AG04450 (cell line): ENCODE results near the gene CAP1. TPM values are rescaled to one million over a fixed set of nuclear protein-coding genes. Genes with fewer than 3 reads are reported as not detected.

Source experiments
- CTCF ChIA-PET: fragments of 300-600, 350-600 bp; formaldehyde crosslinking; extraction: SDS; loops from one replicate; lab custom pipeline; 2022; ENCODE audit warnings: antibody characterized with exemption, inconsistent platforms; lab: Charles Lee
- POLR2A ChIA-PET: fragments of 350-600 bp; formaldehyde crosslinking; extraction: SDS; loops from one replicate; lab custom pipeline; 2021; ENCODE audit warnings: antibody characterized with exemption, inconsistent platforms; lab: Yijun Ruan, JAX
- DNase-seq: peaks from one replicate; pipeline ENCODE4 v3.0.0-alpha.2; 2011; ENCODE audit warnings: low read depth, low spot score
- H3K27ac ChIP-seq: one replicate; pipeline ENCODE4 v1.5.1; 2012; ENCODE audit warnings: low read depth, low read length, control low read depth
- H3K27me3 ChIP-seq: one replicate; pipeline ENCODE4 v1.6.0; 2012; ENCODE audit warnings: low read length; ENCODE audit not compliant: control insufficient read depth, insufficient read depth
- H3K4me3 ChIP-seq: 2 replicates; pipeline ENCODE4 v1.5.1; 2011; ENCODE audit warnings: mild to moderate bottlenecking, low read depth, low read length, control low read depth
- H3K9me3 ChIP-seq: 2 replicates; pipeline ENCODE4 v1.5.1; 2012; ENCODE audit warnings: low read length; ENCODE audit not compliant: control insufficient read depth, insufficient read depth
- polyA plus RNA-seq: library from polyadenylated mRNA; depleted of rRNA; stranded (reverse); fragments of >200 nt; gene quantifications from 2 replicates; pipeline ENCODE4 v1.2.3, GENCODE V29; 2011
- TF ChIP-seq, protein P1 (sequence below): IDR thresholded peaks from 2 replicates; pipeline ENCODE4 v1.5.1; 2011; ENCODE audit warnings: low read depth, low read length, control low read depth, inconsistent platforms

Gene CAP1
- polyA plus RNA-seq, 1 experiment: 661 TPM

DNA sequence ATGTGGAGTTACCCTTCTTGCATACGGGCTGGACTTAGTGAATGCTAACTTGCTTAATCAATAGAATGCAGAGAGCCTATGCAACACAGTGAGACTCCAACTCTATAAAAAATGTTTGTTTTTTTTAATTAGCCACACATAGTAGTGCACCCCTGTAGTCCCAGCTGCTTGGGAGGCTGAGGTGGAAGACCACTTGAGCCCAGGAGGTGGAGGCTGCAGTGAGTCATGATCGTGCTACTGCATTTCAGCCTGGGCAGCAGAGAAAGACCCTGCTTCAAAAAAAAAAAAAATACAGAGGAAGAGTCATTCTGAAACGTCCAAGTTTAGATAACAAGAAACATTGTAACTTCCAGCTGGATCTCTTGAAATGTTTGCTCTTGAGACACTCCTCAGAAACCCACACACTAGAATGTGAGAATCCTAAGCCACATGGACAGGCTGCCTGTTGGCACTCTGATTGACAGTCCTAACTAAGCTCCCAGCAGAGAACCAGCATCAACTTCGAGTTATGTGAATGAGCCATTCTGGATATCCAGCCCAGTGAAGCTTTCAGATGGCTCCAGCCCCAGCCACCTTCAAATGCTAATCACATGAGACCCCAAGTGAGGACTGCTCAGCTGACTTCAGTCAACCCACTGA is 20.0 kb upstream of the CAP1 start:
- TF ChIP-seq, protein P1, sequence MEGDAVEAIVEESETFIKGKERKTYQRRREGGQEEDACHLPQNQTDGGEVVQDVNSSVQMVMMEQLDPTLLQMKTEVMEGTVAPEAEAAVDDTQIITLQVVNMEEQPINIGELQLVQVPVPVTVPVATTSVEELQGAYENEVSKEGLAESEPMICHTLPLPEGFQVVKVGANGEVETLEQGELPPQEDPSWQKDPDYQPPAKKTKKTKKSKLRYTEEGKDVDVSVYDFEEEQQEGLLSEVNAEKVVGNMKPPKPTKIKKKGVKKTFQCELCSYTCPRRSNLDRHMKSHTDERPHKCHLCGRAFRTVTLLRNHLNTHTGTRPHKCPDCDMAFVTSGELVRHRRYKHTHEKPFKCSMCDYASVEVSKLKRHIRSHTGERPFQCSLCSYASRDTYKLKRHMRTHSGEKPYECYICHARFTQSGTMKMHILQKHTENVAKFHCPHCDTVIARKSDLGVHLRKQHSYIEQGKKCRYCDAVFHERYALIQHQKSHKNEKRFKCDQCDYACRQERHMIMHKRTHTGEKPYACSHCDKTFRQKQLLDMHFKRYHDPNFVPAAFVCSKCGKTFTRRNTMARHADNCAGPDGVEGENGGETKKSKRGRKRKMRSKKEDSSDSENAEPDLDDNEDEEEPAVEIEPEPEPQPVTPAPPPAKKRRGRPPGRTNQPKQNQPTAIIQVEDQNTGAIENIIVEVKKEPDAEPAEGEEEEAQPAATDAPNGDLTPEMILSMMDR: no peak
- POLR2A ChIA-PET: interaction anchor here (0.8 to 0.9 kb wide), 2 partner anchors 19 to 175 kb away, joined by 3 to 6 read pairs; no protein-coding TSS in a partner anchor
- no peak overlapping the region for H3K4me3 ChIP-seq
- H3K27ac ChIP-seq: no peak overlapping the region
- H3K27me3 ChIP-seq: no peaks in the 10 kb centered on the region
- CTCF ChIA-PET: interaction anchor here (1.9 kb wide), 1 partner anchor 11 kb away, joined by 14 read pairs; no protein-coding TSS in a partner anchor
- no peak for DNase-seq
- H3K9me3 ChIP-seq: peaks cover 8% of the 10 kb centered on the region; the same call in 1 of the 2 replicates

DNA sequence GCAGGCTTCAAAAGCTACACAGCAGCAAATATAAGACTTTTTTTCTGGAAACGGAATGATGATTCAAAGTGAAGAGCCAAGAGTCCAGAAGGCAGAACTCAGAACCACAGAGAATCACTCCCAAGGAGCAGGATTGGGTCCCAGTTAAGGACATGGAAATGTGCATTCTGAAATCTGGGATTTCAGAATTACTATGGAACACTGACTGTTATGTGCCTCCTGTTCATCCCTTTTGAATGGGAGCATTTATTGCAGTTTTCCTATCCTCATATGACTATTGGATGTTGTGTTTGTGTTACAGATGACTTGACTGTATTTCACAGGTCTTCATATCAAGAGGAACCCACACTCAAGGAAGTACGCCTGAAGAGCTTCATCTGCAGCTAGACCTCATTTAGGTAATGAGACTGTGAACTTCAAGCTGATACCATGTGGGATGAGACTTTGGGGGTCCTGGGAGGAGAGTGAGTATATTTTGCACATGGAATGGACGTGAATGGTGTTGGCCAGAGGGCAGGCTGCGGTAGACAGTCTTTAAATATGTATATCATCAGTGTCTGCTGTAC is 17.1 kb upstream of the CAP1 start:
- Histone ChIP-seq H3K27me3 (no peaks in the 10 kb centered on the region), H3K27ac (no peak overlapping the region), H3K9me3 (peaks cover 11% of the 10 kb centered on the region), H3K4me3 (no peak overlapping the region)
- CTCF ChIA-PET: interaction anchor here (0.9 to 2.2 kb wide), 2 partner anchors 9 to 315 kb away, joined by 3 to 7 read pairs; no protein-coding TSS in a partner anchor
- POLR2A ChIA-PET: no interaction called here
- TF ChIP-seq, protein P1: no peak
- no peak for DNase-seq

DNA sequence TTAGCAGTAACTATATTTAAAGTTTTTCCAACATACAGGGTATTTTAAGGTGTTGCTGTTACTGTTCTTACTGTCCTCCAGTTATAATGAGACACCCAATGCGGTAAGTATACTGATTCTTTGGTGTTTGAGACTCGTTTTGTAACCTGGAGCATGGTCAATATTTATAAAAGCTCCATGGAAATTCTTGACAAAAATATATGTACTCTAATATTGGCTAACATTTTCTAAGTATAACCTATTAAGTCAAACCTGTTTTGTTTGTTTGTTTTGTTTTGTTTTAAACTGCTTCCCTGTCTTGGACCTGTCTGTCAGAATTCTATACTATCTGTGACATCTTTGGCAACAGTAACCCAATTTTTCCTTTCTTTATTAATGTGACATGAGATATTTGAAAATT is 15.9 kb upstream of the CAP1 start:
- CTCF ChIA-PET: interaction anchor here (1.1 to 2.2 kb wide), 3 partner anchors 8 to 50 kb away, joined by 4 to 7 read pairs (median 4); no protein-coding TSS in a partner anchor
- DNase-seq: no peak

DNA sequence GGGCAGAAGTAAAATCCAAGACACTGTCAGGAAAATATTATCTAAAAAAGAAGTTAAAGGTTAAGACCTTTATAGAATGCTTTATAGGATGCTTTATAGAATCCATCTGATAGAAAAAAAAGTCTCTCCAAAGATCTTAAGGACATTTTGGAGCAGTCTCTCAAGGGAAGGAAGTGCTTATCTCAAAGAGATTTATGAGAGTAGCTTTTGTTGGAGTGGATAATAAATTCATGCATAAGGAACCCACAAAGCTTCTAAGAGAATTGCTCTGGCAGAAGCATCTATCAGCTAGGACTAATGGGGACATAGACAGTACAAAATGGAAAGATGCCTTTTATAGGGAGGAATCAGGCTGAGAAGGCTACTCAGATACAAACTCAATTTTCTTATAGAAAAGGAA is 12.9 kb upstream of the CAP1 start:
- POLR2A ChIA-PET: no interaction called here
- Histone ChIP-seq H3K27me3 (no peaks in the 10 kb centered on the region), H3K9me3 (peaks cover 10% of the 10 kb centered on the region), H3K27ac (no peak overlapping the region), H3K4me3 (no peak overlapping the region)
- TF ChIP-seq, protein P1: no peak
- no peak for DNase-seq
- CTCF ChIA-PET: interaction anchor here (1.7 kb wide), 1 partner anchor 54 kb away, joined by 5 read pairs; no protein-coding TSS in a partner anchor

More for the DNA sequence above, 15.9 kb upstream of the CAP1 start:
- POLR2A ChIA-PET: no interaction called here
- H3K27ac ChIP-seq: no peak overlapping the region
- no peaks in the 10 kb centered on the region for H3K27me3 ChIP-seq
- no peak overlapping the region for H3K4me3 ChIP-seq
- TF ChIP-seq, protein P1: no peak
- peaks cover 11% of the 10 kb centered on the region for H3K9me3 ChIP-seq

DNA sequence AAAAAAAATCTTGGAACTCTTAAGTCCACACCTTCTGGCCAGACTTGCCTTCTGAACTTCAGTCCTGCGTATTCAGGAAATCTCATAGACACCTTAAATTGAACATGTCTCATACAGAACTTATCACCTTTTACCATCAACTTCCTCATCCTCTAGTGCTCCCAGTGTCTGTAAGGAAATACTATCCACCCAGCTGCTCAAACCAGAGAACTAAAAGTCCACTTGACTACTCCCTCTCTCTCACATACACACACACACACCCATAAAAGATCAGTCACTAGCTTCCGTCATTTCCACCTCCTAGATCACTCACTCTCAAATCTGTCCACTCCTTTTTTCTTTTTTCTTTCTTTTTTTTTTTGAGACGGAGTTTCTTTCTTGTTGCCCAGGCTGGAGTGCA is 10.9 kb upstream of the CAP1 start:
- Histone ChIP-seq H3K4me3 (no peak overlapping the region), H3K9me3 (peaks cover 6% of the 10 kb centered on the region), H3K27ac (no peak overlapping the region), H3K27me3 (no peaks in the 10 kb centered on the region)
- DNase-seq: no peak
- ChIA-PET POLR2A (interaction anchor here (1.1 kb wide), 1 partner anchor 10 kb away, joined by 3 read pairs; no protein-coding TSS in a partner anchor), CTCF (interaction anchor here (0.7 to 5.8 kb wide), 3 partner anchors 10 to 110 kb away, joined by 3 to 55 read pairs (median 7); partner anchors contain the start of gene CAP1)
- TF ChIP-seq, protein P1: no peak
